OCI-LY1 (cell line): ENCODE measurements around the gene LGALSL.

ENCODE experiments used
- CTCF ChIP-seq: fragments of 200-600 bp; sonication (generic), shearing (Covaris generic); IDR thresholded peaks from 2 replicates; pipeline ENCODE4 v1.5.1; 2017; ENCODE audit warnings: mild to moderate bottlenecking, antibody characterized with exemption, low read length, moderate library complexity, mixed read lengths
- EZH2 ChIP-seq: fragments of 200-600 bp; sonication (generic), shearing (Covaris generic); IDR thresholded peaks from 2 replicates; pipeline ENCODE4 v1.8.0; 2017; ENCODE audit warnings: borderline replicate concordance, mixed run types, mild to moderate bottlenecking, antibody characterized with exemption, low read length, moderate library complexity, mixed read lengths

DNA sequence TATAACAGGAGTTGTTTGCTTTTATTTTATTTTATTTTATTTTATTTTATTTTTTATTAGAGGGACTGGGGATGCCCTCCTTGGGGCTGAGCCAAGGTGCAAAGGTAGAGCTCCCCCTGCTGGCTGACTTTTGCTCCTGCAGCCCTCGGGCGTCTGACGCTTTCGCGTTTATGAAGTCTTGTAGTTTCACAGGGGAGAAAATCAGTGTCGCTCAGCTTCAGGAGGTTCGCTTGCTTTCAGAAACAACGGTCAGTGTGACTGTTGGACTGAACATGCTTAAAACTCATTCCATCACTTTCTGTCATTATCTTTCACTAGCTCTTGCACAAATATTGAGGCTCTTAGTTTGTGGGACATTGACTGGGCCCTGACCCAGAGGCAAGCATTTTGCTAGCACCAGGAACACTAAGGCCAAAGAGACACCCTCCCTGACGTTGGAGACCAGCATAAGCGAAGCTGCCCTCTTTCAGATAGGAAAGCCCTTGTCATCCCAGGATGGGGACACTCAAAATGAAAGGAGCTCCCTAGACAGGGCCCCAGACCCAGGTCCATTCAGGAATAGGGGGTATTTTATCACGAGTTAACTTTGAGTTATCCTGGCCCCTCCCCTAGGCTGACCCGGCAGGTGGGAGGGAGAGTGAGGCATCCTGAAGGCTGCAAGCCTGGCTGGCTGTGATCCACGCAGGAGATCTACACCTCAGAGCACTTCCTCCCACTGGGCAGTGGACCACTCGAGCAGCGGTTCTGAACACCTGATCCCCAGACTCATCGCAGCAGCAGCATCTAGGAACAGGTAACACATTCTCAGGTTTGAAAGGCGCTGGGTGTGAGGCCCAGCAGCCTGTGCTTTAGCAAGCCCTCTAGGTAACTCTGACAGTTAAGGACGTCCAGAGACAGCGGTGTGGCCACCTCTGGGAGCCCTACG is 34.4 kb downstream of the LGALSL start:
- TF ChIP-seq CTCF (peak; percentile 71), EZH2 (no peak)
